Heart left ventricle (tissue), 16 donors: Measurements from ENCODE around the gene NCAPD2. TPM values are rescaled to one million over a fixed set of nuclear protein-coding genes. Genes with fewer than 3 reads are reported as not detected.
"Not testable (repeated sequence)": the region's sequence is repeated elsewhere in the genome, so short reads cannot be mapped to it uniquely, and the experiment has no call there.

Source experiments
- ATAC-seq, 4 donors: fragments of 200-7000 bp; cut with Tn5 transposase; one replicate each; pipeline ENCODE4 v1.9.1; 2020 to 2022; ENCODE audit warnings: moderate library complexity in 4 of 4, mild to moderate bottlenecking in 3 of 4, moderate number of reproducible peaks in 1 of 4
- DNase-seq, 5 donors: peaks; one replicate each; pipeline ENCODE4 v3.0.0-alpha.2; 2020
- H3K27ac ChIP-seq, 12 donors: fragments of 200-600 bp; sonication (generic) in 4 of 12; one replicate each; pipeline versions ENCODE4 v1.5.0 to v1.8.0; 2016 to 2022; ENCODE audit warnings: mild to moderate bottlenecking in 2 of 12
- H3K27me3 ChIP-seq, 9 donors: fragments of 200-600 bp; sonication (generic) in 2 of 9; one replicate each; pipeline versions ENCODE4 v1.5.1 to v1.8.0; 2016 to 2022; ENCODE audit warnings: mild to moderate bottlenecking in 3 of 9
- H3K36me3 ChIP-seq, 9 donors: fragments of 200-600 bp; sonication (generic) in 2 of 9; one replicate each; pipeline versions ENCODE4 v1.5.0 to v1.8.0; 2018 to 2022; ENCODE audit warnings: mild to moderate bottlenecking in 2 of 9
- H3K4me1 ChIP-seq, 12 donors: fragments of 200-600 bp; sonication (generic) in 4 of 12; one replicate each; pipeline versions ENCODE4 v1.5.0 to v1.8.0; 2016 to 2022; ENCODE audit warnings: mild to moderate bottlenecking in 3 of 12
- H3K4me3 ChIP-seq, 12 donors: fragments of 200-600 bp; sonication (generic) in 4 of 12; one replicate each; pipeline versions ENCODE4 v1.5.0 to v1.8.0; 2017 to 2022; ENCODE audit warnings: mild to moderate bottlenecking in 9 of 12, moderate library complexity in 4 of 12
- H3K9me3 ChIP-seq, 12 donors: fragments of 200-600 bp; sonication (generic) in 4 of 12; one replicate each; pipeline versions ENCODE4 v1.5.0 to v1.8.0; 2016 to 2022; ENCODE audit warnings: mild to moderate bottlenecking in 1 of 12
- POLR2A ChIP-seq, 2 donors: fragments of 450-650 bp; IDR thresholded peaks; one replicate each; pipeline ENCODE4 v1.6.1; 2017; ENCODE audit warnings: antibody characterized with exemption in 2 of 2, mild to moderate bottlenecking in 2 of 2, moderate library complexity in 2 of 2
- WGBS, 4 donors: extraction: QIAGEN DNeasy Blood & Tissue Kit in 2 of 4; methylation state at CpG; one replicate each; pipeline versions ENCODE4 v1.1.5 to v1.1.7; 2013 to 2018; 5-methylcytosine and 5-hydroxymethylcytosine counted together
- intact Hi-C, 10 donors: fragments of 100-400 bp; cut with DNase I; formaldehyde crosslinking; loops; one replicate each; pipeline versions ENCODE4 v1.11.1 to v1.14.2; 2022
- polyA plus RNA-seq, 2 donors: library from polyadenylated mRNA; stranded (reverse); fragments of 200-250 nt; gene quantifications; one replicate each; pipeline ENCODE4 v1.2.3, GENCODE V29; 2013
- total RNA-seq, 9 donors: library from RNA; depleted of rRNA in 2 of 9; stranded (reverse); fragments of >200 nt in 2 of 9; fragmentation: NEBNext Ultra II Directional in 3 of 9; extraction: Animal tissue kit (Norgen Biotek cat#: 25700) in 3 of 9; gene quantifications; one replicate each; pipeline versions ENCODE4 v1.1.0 to v1.2.4, GENCODE V29; 2016 to 2023
- TF ChIP-seq, protein P1 (sequence below), 12 donors: fragments of 200-600 bp; sonication (generic) in 4 of 12; IDR thresholded peaks; one replicate each; pipeline versions ENCODE4 v1.5.0 to v1.8.0; 2018 to 2022; ENCODE audit warnings: antibody characterized with exemption in 12 of 12, mild to moderate bottlenecking in 5 of 12
- donor health status: ischemic (EF 13 %, LVEDD 7.1; RV severe dilation, severe dysfunction).
- donor health status: healthy with polysubstance abuse.
- donor health status: DM: no; HTN: yes; CAD: no.
- donor health status: DM: no; HTN: no; CAD: no.
- donor health status: ischemic (EF 25% LVEDD 6.9; RV normal size, moderate dysfunction).
- donor health status: ischemic (EF 25% LVEDD 5.7; RV mildly dilated, moderate dysfunction).
- donor health status: healthy.
- donor health status: DM: yes; HTN: yes; CAD: no.
- donor health status: ischemic (EF 35%, LVEDD 5.7; RV mildly dilated, moderate dysfunction).
- donor health status: nonischemic (EF 11% LVEDD 7.7; RV severe dilation, severe dysfunction).
- donor health status: DM: yes; HTN: yes; CAD: no.
- donor health status: PGD.
- donor health status: ischemic (EF 29% LVEDD 5.4; RV normal size, mild dysfunction).
- donor health status: nonischemic (EF 23%, LVEDD 6.1; RV moderate dilation, normal function).

Gene NCAPD2
- total and polyA plus RNA-seq, 11 donors, result 3.3 to 22.4 (median 11.3) TPM

DNA sequence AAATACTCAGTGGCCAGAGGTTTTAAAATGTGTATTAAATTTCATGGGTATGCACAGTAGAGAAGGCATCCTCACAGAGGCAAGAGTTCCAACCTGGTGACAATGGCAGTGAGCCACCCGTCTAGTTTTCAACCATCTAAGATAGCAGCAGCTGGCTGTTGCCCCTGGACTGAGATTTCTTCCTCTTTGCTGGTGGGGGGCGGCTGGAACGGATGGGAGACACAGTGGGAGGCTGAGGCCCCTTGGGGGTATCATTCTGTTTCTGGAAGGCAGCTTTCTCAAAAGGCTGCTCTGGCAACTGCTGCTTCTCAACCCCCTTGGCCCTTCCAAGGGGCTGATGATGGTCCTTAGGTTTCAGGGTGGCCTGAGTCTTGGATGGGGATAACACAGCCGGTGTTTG is 63.0 kb downstream of the NCAPD2 start:
- WGBS, 4 donors, result 78 to 90% (median 86%) methylated on average over 4 of the region's 4 CpGs
- peak in 1 of 5 donors; percentile 29 for DNase-seq
- Histone ChIP-seq H3K36me3 (peaks cover 3 to 49% (median 40%) of the 10 kb centered on the region in 9 donors), H3K9me3 (no peaks in the 10 kb centered on the region), H3K27me3 (no peaks in the 10 kb centered on the region), H3K4me3 (peak overlapping the region in 1 of 12 donors; percentile 93), H3K27ac (peak overlapping the region in 2 of 12 donors; percentile 62 to 89), H3K4me1 (peaks cover 3 to 50% (median 39%) of the 10 kb centered on the region in 12 donors)
- TF ChIP-seq, protein P1, sequence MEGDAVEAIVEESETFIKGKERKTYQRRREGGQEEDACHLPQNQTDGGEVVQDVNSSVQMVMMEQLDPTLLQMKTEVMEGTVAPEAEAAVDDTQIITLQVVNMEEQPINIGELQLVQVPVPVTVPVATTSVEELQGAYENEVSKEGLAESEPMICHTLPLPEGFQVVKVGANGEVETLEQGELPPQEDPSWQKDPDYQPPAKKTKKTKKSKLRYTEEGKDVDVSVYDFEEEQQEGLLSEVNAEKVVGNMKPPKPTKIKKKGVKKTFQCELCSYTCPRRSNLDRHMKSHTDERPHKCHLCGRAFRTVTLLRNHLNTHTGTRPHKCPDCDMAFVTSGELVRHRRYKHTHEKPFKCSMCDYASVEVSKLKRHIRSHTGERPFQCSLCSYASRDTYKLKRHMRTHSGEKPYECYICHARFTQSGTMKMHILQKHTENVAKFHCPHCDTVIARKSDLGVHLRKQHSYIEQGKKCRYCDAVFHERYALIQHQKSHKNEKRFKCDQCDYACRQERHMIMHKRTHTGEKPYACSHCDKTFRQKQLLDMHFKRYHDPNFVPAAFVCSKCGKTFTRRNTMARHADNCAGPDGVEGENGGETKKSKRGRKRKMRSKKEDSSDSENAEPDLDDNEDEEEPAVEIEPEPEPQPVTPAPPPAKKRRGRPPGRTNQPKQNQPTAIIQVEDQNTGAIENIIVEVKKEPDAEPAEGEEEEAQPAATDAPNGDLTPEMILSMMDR (IDR thresholded peaks at IDR 0.05), result no peak
- intact Hi-C loops, result loop anchor here in 3 of 10 donors (5.0 to 10.0 kb wide), 2 partner anchors 135 to 212 kb away; partner anchors contain the start of gene TNFRSF1A (in 1 of the 3)
- ATAC-seq, result no peak

DNA sequence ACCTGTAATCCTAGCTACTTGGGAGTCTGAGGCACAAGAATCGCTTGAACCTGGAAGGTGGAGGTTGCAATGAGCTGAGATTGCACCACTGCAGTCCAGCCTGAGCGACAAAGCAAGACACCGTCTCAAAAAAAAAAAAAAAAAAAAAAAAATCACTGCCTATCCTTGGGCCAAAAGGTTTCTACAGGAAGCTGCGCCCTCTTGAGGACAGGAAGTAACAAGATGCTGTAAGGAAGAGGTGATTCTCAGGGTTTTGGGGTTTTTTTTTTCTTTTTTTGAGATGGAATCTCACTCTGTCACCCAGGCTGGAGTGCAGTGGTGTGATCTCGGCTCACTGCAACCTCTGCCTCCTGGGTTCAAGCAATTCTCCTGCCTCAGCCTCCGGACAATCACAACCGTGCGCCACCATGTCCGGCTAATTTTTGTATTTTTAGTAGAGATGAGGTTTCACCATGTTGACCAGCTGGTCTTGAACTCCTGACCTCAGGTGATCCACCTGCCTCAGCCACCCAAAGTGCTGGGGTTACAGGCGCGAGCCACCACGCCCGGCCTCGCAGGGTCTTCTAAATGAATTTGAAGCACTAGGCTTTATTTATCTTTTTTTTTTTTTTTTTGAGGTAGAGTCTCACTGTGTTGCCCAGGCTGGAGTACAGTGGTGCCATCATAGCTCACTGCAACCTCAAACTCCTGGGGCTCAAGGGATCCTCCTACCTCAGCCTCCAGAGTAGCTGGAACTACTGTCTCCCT is 64.3 kb downstream of the NCAPD2 start:
- TF ChIP-seq, protein P1 (IDR thresholded peaks at IDR 0.05), result peak; percentile 26 to 57 (median 46)
- not testable (repeated sequence) for H3K9me3 ChIP-seq, H3K4me3 ChIP-seq, H3K27me3 ChIP-seq, ATAC-seq
- peaks cover 3 to 62% (median 53%) of the 10 kb centered on the region in 9 donors for H3K36me3 ChIP-seq
- 68 to 74% (median 72%) methylated on average over 14 of the region's 14 CpGs for WGBS, 4 donors
- peak overlapping the region in 3 of 12 donors; percentile 13 to 27 (median 18) for H3K27ac ChIP-seq
- intact Hi-C loops, result loop anchor here in 3 of 10 donors (5.0 to 10.0 kb wide), 2 partner anchors 136 to 213 kb away; partner anchors contain the start of gene TNFRSF1A (in 1 of the 3)
- DNase-seq, result peak in 1 of 5 donors; percentile 33
- H3K4me1 ChIP-seq, result peaks cover 0 to 37% (median 26%) of the 10 kb centered on the region in 12 donors

DNA sequence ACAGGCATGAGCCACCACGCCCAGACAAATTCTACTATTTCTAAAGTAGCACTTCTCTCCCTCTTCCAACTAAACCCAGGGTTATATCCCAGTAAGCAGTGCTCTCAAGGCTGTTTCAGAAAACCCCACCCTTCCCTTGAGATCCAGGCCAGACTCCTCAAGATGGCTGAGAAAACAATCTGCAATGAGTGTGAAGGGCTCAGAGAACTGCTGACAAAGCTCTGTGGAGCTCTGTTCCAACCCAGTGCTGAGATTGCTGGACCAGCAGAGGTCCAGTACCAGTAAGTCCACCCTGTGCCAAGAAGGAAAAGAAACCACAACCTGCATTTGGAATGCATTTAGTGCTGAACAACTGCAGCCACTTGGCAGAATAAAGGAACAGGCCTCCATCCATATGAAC is 65.6 kb downstream of the NCAPD2 start:
- intact Hi-C loops, result loop anchor here in 3 of 10 donors (5.0 to 10.0 kb wide), 2 partner anchors 137 to 215 kb away; partner anchors contain the start of gene TNFRSF1A (in 1 of the 3)

More for the DNA sequence above, 65.6 kb downstream of the NCAPD2 start:
- WGBS, 4 donors, result 93 to 100% (median 95%) methylated on average over 1 of the region's 1 CpG
- peaks cover 0 to 24% (median 13%) of the 10 kb centered on the region in 12 donors for H3K4me1 ChIP-seq
- no peaks in the 10 kb centered on the region for H3K9me3 ChIP-seq
- no peak for TF ChIP-seq POLR2A (IDR thresholded peaks at IDR 0.05)
- TF ChIP-seq, protein P1 (IDR thresholded peaks at IDR 0.05), result no peak
- ATAC-seq (no peak), DNase-seq (no peak)
- no peaks in the 10 kb centered on the region for H3K27me3 ChIP-seq
- no peak overlapping the region for H3K4me3 ChIP-seq
- no peak overlapping the region for H3K27ac ChIP-seq
- H3K36me3 ChIP-seq, result peaks cover 3 to 74% (median 64%) of the 10 kb centered on the region in 9 donors
